GM18873 (cell line): ENCODE results near the gene GLTP.

ENCODE experiments used
- ATAC-seq: cut with Tn5 transposase; IDR thresholded peaks from one replicate; pipeline ENCODE4 v1.9.1; 2021; ENCODE audit warnings: mild to moderate bottlenecking, moderate library complexity, moderate number of reproducible peaks; ENCODE audit not compliant: unreplicated experiment, low FRiP score

GLTP gene

DNA sequence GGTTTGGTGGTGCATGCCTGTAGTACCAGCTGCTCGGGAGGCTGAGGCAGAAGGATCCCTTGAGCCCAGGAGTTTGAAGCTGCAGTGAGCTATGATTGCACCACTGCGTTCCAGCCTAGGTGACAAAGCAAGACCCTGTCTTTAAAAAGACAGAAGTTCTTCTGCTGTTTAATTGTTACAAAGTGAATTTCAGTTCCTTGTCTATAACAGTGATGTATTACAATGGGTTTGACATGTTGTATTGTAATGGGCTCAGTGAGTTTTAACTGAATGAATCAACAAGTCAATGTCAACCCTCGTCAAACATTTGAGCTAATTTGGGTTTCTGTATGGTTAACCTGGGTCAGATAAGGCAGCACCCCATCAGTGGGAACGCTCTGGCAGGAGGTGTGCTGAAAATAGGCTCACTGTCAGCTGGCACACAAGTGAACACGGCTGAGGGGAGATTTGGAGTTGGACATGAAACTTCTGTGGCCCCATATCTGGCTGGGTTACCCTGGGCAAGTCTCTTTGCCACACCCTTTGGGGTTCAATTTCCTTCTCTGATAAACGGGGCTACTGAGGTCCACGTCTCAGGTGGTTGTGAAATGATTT lies 33.1 kb downstream of the GLTP start:
- no peak for ATAC-seq

DNA sequence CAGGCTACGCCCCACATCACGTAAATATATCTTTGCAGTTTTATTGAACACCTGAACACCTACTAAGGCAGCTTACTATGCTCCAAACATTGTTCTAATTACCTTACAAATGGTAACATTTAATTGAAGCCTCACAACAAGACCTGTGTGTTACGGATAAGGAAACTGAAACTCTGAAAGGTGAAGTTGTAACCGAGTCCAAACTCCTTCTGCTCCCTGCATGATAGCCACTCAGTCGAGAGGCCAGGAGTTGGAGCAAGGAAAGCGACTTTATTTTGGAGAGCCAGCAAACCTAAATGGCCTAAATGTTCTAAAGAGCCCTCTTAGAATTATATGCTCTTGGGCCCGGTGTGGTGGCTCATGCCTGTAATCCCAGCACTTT lies 34.5 kb downstream of the GLTP start:
- no peak for ATAC-seq

DNA sequence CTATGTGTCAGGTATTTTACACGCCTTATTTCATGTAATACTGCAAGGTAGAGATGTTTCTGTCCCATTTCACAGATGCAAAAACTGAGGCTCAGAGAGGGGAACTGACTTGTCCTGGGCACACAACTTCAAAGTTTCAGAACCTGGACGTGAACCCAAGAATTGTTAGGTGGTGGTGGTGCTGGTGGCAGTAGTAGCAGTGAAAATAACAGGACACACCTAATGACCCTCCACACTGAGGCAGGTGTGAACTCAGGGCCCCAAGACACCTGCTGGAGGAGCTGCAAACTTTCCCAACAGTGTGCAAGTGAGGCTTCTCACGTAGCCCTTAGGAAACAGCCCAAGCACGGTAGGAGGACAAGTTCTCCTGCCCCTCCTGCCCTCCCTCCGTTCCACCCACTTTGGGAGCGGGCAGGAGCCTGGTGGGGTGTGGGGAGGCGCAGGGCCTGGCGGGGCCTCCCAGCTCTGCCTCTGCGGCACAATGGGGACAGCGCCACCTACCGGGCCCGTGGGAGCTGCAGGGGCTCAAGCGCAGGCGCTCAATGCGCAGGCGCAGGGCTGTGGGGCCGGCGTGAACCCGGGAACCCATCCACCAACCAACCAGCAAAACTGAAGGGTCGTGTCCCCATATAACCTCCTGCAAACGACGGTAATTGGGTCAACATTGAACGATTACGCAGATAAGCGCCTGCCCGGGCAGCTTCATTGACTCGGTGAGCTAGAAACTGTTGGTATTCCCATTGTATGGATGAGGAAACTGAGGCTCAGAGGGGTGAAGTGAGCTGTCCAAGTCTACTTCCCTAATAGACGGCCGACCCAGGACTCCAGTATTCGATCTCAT lies 35.1 kb downstream of the GLTP start:
- ATAC-seq = no peak

DNA sequence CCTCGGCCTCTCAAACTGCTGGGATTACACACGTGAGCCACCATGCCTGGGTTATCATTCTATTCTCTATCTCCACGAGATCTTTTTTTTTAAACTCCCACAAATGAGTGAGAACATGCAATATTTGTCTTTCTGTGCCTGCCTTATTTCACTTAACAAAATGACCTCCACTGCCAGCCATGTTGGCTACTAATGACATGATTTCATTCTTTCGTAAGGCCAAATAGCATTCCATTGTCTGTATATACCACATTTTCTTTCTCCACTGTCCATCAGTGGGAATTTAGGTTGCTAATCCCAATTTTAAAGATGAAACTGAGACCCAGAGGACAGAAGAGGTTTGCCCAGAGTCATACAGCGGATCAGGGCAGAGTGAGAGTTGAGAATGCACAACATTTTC lies 36.2 kb downstream of the GLTP start:
- ATAC-seq = no peak

DNA sequence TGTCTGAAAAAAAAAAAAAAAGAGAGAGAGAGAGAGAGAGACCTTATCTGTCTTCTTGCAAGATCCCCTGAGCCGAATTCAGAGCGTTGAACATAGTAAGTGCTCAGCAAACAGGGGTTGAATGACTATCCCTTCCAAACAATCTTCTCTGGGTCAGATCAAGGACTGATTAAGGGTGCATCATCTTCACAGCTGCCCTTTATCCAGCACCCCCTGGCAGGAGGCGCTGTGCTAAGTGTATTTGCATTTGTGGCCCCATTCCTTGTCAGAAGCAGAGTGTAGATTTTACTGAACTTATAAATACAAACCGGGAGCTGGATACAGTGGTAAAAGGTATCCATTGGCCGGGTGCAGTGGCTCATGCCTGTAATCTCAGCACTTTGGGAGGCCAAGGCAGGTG lies 38.3 kb downstream of the GLTP start:
- no peak for ATAC-seq

DNA sequence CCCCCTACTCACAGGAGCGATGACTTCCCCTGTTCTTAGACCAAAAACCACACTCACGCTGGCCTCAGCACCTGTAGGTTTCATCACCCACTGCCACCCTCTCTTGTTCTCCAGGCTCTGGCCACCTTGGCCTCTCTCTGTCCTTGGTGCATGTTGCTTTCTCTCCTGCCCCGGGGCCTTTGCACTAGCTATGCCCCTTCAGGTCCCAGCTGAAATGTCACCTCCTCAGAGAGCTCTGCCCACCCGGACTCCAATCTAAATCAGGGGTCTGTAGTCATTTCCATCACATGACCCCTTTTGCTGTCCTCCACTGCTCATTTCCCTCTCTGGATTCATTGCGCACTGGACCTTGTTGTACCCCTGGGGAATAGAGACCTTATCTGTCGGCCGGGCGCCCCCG lies 39.0 kb downstream of the GLTP start:
- no peak for ATAC-seq

DNA sequence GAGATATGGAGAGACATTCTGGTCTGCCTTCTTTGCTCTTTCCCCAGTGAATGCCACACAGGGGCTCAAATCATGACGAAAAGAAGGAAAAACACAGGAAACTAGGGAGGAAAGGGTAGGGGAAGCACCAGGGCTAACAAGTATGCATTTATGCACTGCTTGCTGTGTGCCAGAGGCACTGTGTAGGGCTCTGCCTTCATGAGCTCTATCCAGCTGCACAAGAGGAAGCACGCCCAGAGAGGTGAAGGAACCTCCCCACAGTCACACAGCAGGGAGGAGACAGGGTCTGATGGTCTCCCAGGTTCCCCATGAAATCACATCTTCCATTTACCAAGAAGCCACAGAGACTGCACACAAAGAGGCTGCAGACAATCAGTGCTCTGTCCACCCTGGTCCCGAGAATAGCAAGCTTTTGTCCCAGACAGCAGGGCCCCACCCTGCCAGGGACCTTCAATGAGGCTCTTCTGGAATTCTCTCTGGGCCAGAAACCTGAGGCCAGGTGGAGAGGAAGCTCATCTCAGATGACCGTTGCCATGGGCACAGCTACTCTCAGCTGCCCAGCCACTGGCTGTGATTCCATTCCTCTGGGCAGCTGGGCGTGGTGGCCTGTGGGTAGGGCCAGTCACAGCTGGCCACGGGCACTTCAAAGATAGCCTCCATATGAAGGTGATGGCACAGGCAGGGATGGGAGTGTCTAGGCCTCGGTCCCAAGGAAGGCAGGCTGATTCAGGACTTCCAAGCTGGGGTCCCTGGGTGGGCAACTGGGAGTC lies 39.9 kb downstream of the GLTP start:
- ATAC-seq = no peak

DNA sequence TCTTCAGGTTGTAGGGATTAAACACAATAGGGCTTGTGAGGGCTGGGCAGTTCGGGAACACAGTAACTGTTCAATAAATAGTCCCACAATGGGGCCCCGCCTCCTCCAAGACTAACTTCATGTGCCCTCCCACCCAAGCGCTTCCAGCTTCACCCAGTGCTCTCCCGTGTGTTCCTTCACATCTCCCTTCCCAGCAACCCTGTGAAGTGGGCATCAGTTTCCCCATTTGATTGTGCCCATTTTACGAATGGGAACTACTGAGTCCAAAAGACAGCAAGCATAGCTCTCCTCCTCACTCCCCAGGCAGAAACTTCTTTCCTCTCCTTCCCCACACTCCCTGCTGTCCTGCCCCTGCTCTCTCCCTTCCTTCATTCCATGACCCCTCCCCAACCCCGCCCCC lies 40.9 kb downstream of the GLTP start:
- no peak for ATAC-seq

DNA sequence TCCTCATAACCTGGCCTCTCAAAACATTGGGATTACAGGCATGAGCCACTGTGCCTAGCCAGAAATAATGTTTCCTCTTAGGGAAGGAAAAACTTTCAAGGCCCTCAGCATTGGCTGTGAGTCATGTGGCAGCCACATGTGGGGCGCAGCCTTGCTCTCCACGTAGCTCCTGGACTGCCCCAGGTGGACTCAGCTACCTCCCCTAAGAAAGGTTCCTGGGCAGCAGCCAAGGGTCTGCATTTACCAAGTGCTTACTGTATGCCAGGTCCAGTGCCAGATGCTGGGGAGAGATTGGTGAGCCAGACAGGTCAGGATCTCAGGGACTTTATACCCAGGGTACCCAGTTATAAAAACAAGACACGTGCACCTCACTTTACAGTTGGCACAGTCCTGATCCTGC lies 43.4 kb downstream of the GLTP start:
- no peak for ATAC-seq

DNA sequence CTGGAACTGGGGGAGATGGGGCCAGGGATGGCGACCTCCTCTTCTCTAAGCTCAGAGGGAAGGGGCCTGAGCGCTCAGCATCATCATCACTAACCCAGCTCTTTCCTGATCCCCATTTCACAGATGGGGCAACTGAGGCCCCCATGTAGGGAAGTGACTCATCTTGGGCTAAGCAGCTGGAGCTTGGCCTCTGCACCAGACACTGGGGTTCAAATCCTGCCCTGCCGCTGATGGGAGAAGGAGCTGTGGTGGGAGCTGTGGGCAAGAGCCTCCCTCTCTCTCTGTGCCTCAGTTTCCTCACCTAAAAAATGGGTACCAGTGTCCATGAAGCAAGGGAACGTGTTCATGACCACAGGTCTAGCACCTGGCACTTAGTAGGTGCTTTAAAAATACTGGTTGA lies 44.5 kb downstream of the GLTP start:
- ATAC-seq = no peak

DNA sequence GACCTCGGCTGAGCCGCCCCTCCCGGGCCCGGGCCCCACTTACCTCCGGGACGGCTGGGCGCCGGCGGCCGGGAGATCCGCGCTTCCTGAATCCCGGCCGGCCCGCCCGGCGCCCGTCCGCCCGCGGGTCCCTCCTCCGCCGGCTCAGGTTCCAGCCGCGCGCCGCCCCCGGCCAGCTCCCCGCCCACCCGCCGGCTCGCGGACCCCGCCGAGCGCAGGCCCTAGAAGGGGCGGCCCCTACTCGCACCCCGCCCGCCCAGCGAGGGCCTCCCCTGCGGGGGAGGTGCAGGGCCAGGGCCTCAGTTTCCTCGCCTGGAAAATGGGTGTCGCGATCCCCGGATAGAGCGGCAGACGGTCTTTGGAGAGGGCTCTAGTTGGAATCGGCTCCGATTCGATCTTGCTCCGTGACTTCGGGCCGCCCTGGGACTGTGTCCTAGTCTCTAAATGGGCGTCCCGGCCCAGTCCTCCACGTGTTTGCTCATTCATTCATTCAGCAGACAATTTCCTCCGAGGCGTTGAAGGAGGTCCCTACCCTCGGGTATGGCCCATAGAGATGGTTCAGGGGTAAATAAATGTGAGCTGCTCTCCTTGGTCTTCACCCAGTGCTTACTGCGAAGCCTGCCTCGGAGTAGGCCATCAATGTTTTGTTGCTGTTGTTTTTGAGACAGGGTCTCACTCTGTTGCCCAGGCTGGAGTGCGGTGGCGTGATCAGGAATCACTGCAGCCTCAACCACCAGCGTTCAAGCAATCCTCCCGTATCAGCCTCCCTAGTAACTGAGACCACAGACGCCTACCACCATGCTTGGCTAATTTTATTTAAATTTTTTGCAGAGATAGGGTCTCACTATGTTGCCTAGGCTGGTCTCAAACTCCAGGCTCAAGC lies 46.8 kb downstream of the GLTP start, which contains the start of gene TRPV4:
Gene TRPV4 (minus strand): TSS at position 92 of the 883 bp plus-strand sequence. CDS start 18,602 bp downstream, outside the sequence.
- no peak for ATAC-seq

DNA sequence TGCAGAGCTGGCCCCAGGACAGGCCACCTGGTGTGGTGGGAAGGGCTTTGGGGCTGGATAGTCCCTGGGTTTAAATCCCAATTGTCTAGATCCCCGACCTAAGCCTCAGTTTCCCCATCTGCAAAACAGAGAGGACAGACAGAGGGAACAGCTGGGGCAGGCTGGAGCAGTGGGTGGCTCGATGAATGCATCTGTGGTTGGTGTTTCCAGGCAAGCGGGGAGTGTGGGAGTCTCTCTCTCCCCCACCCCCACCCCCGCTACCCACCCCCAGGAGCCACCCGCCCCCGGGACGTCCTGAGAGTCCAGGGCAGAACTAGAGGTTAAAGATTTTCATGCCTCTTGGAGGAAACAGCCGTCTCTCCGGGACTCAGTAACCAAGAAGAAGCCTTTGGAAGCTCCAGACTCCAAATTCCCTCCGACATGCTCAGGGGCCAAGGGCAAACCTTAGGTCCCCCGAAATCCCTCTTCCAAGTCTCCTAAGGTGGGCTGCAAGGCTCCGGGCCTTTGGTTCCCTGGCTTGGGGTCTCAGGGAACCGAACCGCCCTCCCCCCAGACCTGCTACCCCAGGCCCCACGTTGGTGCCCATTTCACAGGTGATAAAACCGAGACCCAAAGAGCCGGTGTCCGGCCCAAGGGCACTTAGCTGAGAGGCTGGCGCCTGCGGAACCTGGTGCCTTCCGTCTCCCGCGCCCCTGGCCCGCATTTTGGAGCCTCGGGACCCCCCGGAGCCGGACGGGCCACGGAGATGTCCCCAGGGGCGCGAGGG lies 47.6 kb downstream of the GLTP start:
- no peak for ATAC-seq

DNA sequence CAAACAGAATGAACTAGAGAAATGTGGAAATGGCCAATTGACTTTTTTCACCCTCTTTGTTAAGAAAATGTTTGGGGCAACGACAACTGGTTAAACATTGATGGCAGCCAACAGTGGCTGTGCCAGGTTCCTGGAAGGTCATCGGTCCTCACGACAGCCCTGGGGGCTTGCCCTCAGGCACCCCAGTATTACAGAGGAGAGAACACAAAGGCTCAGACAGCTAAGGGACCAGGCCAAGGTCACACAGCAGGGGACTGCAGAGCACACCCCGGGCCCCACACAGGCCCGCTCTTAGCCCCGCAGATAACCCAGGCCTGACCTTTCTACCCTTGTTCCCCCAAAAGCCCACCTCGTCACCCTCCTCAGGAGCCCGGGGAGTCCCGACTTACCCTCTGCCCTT lies 48.4 kb downstream of the GLTP start:
- no peak for ATAC-seq

DNA sequence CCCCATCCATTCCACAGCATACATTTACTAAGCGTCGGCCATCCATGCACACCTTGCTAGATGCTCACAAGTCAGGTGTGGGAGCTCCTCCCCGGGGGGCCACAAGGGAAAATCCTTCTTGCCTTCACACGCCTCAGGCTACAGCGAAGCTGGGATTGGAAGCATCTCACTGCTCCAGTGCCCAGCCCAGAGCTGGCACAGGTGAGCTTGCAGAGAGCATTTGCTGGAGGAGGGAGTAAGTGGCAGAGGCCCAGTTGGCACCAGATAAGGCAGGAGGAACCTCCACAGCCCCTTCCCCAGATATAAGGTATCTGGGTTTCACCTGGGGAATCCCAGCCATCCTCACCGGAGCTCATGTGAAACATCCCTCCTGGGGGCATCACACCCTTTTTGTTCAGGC lies 49.0 kb downstream of the GLTP start:
- ATAC-seq = no peak

DNA sequence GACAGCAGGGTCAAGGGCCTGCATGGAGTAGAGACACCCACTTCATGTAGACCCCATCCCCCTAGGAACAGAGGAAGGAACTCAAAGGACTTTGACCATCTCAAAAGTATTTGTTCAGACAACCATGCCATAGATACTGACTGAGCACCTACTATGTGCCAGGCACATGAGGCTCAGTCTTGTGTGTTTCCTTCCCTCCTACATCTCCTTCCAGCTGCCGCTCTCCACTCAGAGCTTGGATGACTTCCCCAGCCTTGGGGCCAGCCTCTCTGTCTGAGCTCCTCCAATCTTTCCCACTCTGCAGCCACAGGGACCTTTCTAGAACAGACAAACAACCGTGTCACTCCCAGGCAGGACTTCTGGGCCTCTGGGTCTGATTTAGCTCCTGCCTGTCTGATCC lies 49.6 kb downstream of the GLTP start:
- no peak for ATAC-seq

DNA sequence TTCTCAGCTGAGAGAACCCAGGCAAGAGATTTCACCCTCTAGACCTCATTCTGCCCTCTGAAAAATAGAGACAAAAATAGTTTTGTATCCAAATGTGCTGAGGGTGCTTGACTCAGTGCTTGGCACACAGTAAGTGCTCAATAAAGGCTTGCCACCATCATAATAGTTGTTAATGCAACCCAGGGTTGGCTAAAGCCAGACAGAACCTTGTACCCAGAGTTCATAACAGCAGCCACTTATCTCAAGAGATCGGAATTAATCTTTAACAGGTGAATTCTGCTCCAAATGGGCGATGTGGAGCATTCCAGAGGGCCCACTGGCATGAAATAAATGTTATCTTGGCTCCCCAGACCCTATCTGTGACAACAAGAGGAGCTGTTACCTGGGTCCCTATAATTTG lies 50.1 kb downstream of the GLTP start:
- no peak for ATAC-seq

DNA sequence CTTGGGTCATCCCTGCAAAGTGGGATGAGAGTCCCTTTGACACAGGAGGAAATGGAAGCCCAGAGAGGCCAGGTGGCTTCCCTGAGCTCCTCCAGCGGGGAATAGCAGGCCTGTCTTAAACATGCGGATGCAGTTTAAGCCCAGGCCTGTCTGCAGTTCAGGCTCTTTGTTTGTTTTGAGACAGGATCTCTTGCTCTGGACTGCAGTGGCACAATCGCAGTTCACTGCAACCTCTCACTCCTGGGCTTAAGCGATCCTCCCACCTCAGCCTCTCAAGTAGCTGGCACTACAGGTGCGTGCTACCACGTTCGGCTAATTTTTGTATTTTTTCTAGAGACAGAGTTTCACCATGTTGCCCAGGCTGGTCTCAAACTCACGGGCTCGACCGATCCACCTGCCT lies 50.7 kb downstream of the GLTP start:
- ATAC-seq = no peak

DNA sequence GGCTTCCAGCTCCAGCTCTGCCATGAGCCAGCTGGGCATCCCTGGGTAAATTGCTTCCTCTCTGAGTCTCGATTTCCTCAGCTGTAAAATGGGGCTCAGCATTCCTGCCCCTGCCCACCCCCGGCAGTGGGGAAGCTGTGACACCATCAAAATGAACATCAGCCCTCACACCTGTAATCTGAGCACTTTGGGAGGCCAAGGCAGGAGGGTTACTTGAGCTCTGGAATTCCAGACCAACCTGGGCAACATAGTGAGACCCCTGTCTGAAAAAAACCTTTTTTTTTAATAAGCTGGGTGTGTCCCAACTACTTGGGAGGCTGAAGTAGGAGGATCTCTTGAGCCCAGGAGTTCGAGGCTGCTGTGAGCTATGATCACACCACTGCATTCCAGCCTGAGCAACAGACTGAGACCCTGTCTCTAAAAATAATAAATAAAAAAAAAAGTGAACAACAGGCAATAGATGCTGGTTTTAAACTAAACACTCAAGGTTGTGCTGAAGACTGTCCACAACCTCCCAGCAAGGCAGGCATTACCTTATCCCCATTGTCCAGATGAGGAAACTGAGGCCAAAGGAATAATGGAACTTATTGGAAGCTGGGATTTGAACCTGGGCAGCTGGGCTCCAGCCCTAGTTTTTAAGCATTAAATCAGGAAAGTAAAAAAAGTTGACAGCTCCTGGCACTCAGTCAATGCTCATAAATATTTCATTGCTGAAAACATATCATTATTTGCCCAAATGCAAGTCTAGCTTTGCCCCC lies 51.4 kb downstream of the GLTP start:
- no peak for ATAC-seq
